Endodermal cell (in vitro differentiated cells): ENCODE measurements around the gene APIP. TPM values are rescaled to one million over a fixed set of nuclear protein-coding genes. Genes with fewer than 3 reads are reported as not detected.
A peak's percentile ranks its signal among the peaks of the same experiment; 100 is the strongest.

Source experiments
- DNase-seq: peaks from one replicate; pipeline ENCODE4 v3.0.0-alpha.2; 2017
- H3K27ac ChIP-seq: 2 replicates; pipeline ENCODE4 v1.5.1; 2013; ENCODE audit warnings: mild to moderate bottlenecking, low read depth, low read length, moderate library complexity
- H3K27me3 ChIP-seq: 2 replicates; pipeline ENCODE4 v1.6.1; 2013; ENCODE audit warnings: mild to moderate bottlenecking, low read length, moderate library complexity; ENCODE audit not compliant: insufficient read depth, control insufficient read depth, poor library complexity, severe bottlenecking
- H3K36me3 ChIP-seq: 2 replicates; pipeline ENCODE4 v1.7.0; 2013; ENCODE audit warnings: mild to moderate bottlenecking, low read length, moderate library complexity; ENCODE audit not compliant: control insufficient read depth, insufficient read depth
- H3K4me1 ChIP-seq: one replicate; pipeline ENCODE4 v1.7.0; 2013; ENCODE audit warnings: low read length; ENCODE audit not compliant: control insufficient read depth, insufficient read depth
- H3K4me3 ChIP-seq: 2 replicates; pipeline ENCODE4 v1.5.1; 2013; ENCODE audit warnings: mild to moderate bottlenecking, low read length, moderate library complexity
- H3K9ac ChIP-seq: 2 replicates; pipeline ENCODE4 v1.6.1; 2013; ENCODE audit warnings: mild to moderate bottlenecking, low read length, moderate library complexity; ENCODE audit not compliant: poor library complexity, severe bottlenecking; ENCODE audit errors: extremely low read depth
- H3K9me3 ChIP-seq: 2 replicates; pipeline ENCODE4 v1.6.1; 2013; ENCODE audit warnings: mild to moderate bottlenecking, low read length, moderate library complexity; ENCODE audit not compliant: control insufficient read depth
- H3K27ac Mint-ChIP-seq: 2 replicates; pipeline ENCODE4 v1.8.0; 2020; ENCODE audit warnings: mixed read lengths
- H3K27me3 Mint-ChIP-seq: 2 replicates; pipeline ENCODE4 v1.8.0; 2021; ENCODE audit warnings: mild to moderate bottlenecking, mixed read lengths; ENCODE audit not compliant: insufficient read depth
- H3K36me3 Mint-ChIP-seq: 2 replicates; pipeline ENCODE4 v1.8.0; 2020; ENCODE audit warnings: low read depth, mixed read lengths
- H3K4me1 Mint-ChIP-seq: 2 replicates; pipeline ENCODE4 v1.8.0; 2020; ENCODE audit warnings: mixed read lengths
- H3K4me3 Mint-ChIP-seq: 2 replicates; pipeline ENCODE4 v1.8.0; 2020; ENCODE audit warnings: mild to moderate bottlenecking, moderate library complexity, mixed read lengths
- H3K9me3 Mint-ChIP-seq: 2 replicates; pipeline ENCODE4 v1.8.0; 2020; ENCODE audit warnings: mild to moderate bottlenecking, mixed read lengths
- CTCF ChIP-seq: fragments of 200-600 bp; sonication (generic); conservative IDR thresholded peaks from 2 replicates; pipeline ENCODE4 v1.5.0; 2021; ENCODE audit warnings: antibody characterized with exemption, mild to moderate bottlenecking
- WGBS, 2 experiments: methylation state at CpG; one replicate each; pipeline versions ENCODE4 v1.1.5 to v1.1.7; 2013; ENCODE audit warnings: missing lambda C conversion rate in 2 of 2, mixed read lengths in 1 of 2; ENCODE audit not compliant: insufficient coverage in 1 of 2, insufficient read length in 1 of 2; 5-methylcytosine and 5-hydroxymethylcytosine counted together
- total RNA-seq, 2 donors: library from RNA; stranded (reverse); fragmentation: NEBNext Ultra II Directional in 1 of 2; extraction: Animal tissue kit (Norgen Biotek cat#: 25700) in 1 of 2; gene quantifications; 2 replicates in 1 of 2; 3 replicates in 1 of 2; pipeline ENCODE4 v1.2.1, GENCODE V29; 2021

APIP gene
- total RNA-seq, 2 donors from 2014 or later, result 31.8 to 46.2 TPM

- no peak overlapping the region for H3K27ac ChIP-seq
- peaks cover 42% of the 10 kb centered on the region for H3K36me3 ChIP-seq
- no peak overlapping the region for H3K4me3 ChIP-seq
- Mint-ChIP-seq H3K36me3 (peaks cover 16% of the 10 kb centered on the region), H3K4me1 (no peaks in the 10 kb centered on the region), H3K9me3 (no peaks in the 10 kb centered on the region), H3K27ac (no peak overlapping the region), H3K4me3 (no peak overlapping the region), H3K27me3 (no peaks in the 10 kb centered on the region)
- peaks cover 3% of the 10 kb centered on the region for H3K9me3 ChIP-seq
- no peaks in the 10 kb centered on the region for H3K4me1 ChIP-seq
- H3K9ac ChIP-seq, result no peak overlapping the region
- no peaks in the 10 kb centered on the region for H3K27me3 ChIP-seq
- DNase-seq, result no peak
- WGBS, 2 experiments, result 66% methylated on average over 2 of the region's 2 CpGs; no CpG with 5 or more reads in 1 of the 2 experiments
- TF ChIP-seq CTCF, result peak; percentile 73
Observed at GRCh38 chr11:34890089-34890488, 26.1 kb downstream of the APIP start.

- peaks cover 29% of the 10 kb centered on the region for H3K36me3 Mint-ChIP-seq
- H3K27me3 Mint-ChIP-seq, result no peaks in the 10 kb centered on the region
- Histone ChIP-seq H3K4me3 (no peak overlapping the region), H3K27ac (no peak overlapping the region), H3K9ac (no peak overlapping the region), H3K36me3 (peaks cover 55% of the 10 kb centered on the region), H3K27me3 (no peaks in the 10 kb centered on the region), H3K9me3 (peaks cover 3% of the 10 kb centered on the region), H3K4me1 (no peaks in the 10 kb centered on the region)
- no peaks in the 10 kb centered on the region for H3K4me1 Mint-ChIP-seq
- 95 to 100% methylated on average over 1 of the region's 1 CpG for WGBS, 2 experiments
- H3K4me3 Mint-ChIP-seq, result no peak overlapping the region
- DNase-seq, result no peak
- H3K9me3 Mint-ChIP-seq, result no peaks in the 10 kb centered on the region
- TF ChIP-seq CTCF, result no peak
- H3K27ac Mint-ChIP-seq, result no peak overlapping the region
Observed at GRCh38 chr11:34887260-34887659, 28.9 kb downstream of the APIP start.

GRCh38 chr11:34886609-34887008 lies 29.6 kb downstream of the APIP start:
- H3K36me3 Mint-ChIP-seq, result peaks cover 35% of the 10 kb centered on the region
- no peak overlapping the region for H3K27ac ChIP-seq
- no peaks in the 10 kb centered on the region for H3K4me1 ChIP-seq
- no peaks in the 10 kb centered on the region for H3K4me1 Mint-ChIP-seq
- no peak for TF ChIP-seq CTCF
- no peak for DNase-seq
- H3K4me3 Mint-ChIP-seq, result no peak overlapping the region
- H3K4me3 ChIP-seq, result no peak overlapping the region
- H3K27me3 Mint-ChIP-seq, result no peaks in the 10 kb centered on the region
- peaks cover 7% of the 10 kb centered on the region for H3K9me3 ChIP-seq
- H3K9me3 Mint-ChIP-seq, result peaks cover 2% of the 10 kb centered on the region
- peaks cover 62% of the 10 kb centered on the region for H3K36me3 ChIP-seq
- WGBS, 2 experiments, result 98% methylated on average over 2 of the region's 2 CpGs; no CpG with 5 or more reads in 1 of the 2 experiments
- H3K27me3 ChIP-seq, result no peaks in the 10 kb centered on the region
- H3K9ac ChIP-seq, result no peak overlapping the region
- no peak overlapping the region for H3K27ac Mint-ChIP-seq
